ENCODE results near the gene FBXO27. TPM values are rescaled to one million over a fixed set of nuclear protein-coding genes. Genes with fewer than 3 reads are reported as not detected.

The FBXO27 gene
- total RNA-seq, 1 experiment from 2014 or later, result 16.4 TPM

DNA sequence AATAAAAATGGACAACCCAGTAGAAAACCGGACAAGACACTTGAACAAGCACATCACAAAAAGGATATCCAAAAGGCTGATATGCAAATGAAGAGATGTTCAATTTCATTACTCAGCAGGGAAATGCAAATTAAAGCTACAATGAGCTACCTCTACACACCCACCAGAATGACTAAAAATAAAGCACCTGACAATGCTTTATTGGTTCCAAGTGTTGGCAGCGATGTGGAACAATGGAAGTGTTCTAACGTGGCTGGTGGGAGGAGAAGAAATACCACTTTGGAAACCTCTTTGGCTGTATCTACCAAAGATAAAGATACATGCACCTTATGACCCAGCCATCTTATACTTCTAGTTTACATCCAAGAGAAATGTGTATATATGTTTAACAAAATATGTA lies 48.1 kb upstream of the FBXO27 start:
- no peaks in the 10 kb centered on the region for H3K27me3 ChIP-seq (ENCODE audit: insufficient read depth, low read length)
- RAD21 ChIA-PET (ENCODE audit: low non-redundant PET in 1 of 2, low total read pairs in 2 of 2, uncharacterized antibody in 2 of 2, unreplicated experiment in 2 of 2), result no interaction called here
- DNase-seq (ENCODE audit: low read depth, low spot score), result no peak
- ATAC-seq, result no peak
- peaks cover 15% of the 10 kb centered on the region; the same call in 1 of the 2 replicates for H3K79me2 ChIP-seq (ENCODE audit: insufficient read depth, low read length)
- no peak overlapping the region; the same call in 1 of the 2 replicates for H3K27ac ChIP-seq (ENCODE audit: low read depth, low read length)
- H3K4me1 ChIP-seq (ENCODE audit: control insufficient read depth in 1 of 2, insufficient read depth in 2 of 2, low read length in 2 of 2), result peaks cover 50 to 83% of the 10 kb centered on the region in 2 experiments
- no peaks in the 10 kb centered on the region for H3K9me3 ChIP-seq (ENCODE audit: control insufficient read depth in 1 of 2, insufficient read depth in 1 of 2, low read depth in 1 of 2, low read length in 2 of 2)
- no peaks in the 10 kb centered on the region for H3K36me3 ChIP-seq (ENCODE audit: control insufficient read depth in 1 of 2, insufficient read depth in 2 of 2, low read length in 2 of 2)
- BruUV-seq (replicated peaks), result no TSS peak
- CTCF ChIA-PET, result no interaction called here
- no peak overlapping the region for H3K9ac ChIP-seq (ENCODE audit: low read length)
- intact Hi-C loops (cut with micrococcal nuclease), result no loop called here
- H3K9me2 ChIP-seq (ENCODE audit: insufficient read depth), result no peaks in the 10 kb centered on the region
- TF ChIP-seq, protein P1, sequence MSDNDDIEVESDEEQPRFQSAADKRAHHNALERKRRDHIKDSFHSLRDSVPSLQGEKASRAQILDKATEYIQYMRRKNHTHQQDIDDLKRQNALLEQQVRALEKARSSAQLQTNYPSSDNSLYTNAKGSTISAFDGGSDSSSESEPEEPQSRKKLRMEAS (IDR thresholded peaks at IDR 0.05), result no peak
- TF ChIP-seq, protein P2, sequence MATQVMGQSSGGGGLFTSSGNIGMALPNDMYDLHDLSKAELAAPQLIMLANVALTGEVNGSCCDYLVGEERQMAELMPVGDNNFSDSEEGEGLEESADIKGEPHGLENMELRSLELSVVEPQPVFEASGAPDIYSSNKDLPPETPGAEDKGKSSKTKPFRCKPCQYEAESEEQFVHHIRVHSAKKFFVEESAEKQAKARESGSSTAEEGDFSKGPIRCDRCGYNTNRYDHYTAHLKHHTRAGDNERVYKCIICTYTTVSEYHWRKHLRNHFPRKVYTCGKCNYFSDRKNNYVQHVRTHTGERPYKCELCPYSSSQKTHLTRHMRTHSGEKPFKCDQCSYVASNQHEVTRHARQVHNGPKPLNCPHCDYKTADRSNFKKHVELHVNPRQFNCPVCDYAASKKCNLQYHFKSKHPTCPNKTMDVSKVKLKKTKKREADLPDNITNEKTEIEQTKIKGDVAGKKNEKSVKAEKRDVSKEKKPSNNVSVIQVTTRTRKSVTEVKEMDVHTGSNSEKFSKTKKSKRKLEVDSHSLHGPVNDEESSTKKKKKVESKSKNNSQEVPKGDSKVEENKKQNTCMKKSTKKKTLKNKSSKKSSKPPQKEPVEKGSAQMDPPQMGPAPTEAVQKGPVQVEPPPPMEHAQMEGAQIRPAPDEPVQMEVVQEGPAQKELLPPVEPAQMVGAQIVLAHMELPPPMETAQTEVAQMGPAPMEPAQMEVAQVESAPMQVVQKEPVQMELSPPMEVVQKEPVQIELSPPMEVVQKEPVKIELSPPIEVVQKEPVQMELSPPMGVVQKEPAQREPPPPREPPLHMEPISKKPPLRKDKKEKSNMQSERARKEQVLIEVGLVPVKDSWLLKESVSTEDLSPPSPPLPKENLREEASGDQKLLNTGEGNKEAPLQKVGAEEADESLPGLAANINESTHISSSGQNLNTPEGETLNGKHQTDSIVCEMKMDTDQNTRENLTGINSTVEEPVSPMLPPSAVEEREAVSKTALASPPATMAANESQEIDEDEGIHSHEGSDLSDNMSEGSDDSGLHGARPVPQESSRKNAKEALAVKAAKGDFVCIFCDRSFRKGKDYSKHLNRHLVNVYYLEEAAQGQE (IDR thresholded peaks at IDR 0.05; ENCODE audit: low read depth), result no peak
- TF ChIP-seq, protein P3, sequence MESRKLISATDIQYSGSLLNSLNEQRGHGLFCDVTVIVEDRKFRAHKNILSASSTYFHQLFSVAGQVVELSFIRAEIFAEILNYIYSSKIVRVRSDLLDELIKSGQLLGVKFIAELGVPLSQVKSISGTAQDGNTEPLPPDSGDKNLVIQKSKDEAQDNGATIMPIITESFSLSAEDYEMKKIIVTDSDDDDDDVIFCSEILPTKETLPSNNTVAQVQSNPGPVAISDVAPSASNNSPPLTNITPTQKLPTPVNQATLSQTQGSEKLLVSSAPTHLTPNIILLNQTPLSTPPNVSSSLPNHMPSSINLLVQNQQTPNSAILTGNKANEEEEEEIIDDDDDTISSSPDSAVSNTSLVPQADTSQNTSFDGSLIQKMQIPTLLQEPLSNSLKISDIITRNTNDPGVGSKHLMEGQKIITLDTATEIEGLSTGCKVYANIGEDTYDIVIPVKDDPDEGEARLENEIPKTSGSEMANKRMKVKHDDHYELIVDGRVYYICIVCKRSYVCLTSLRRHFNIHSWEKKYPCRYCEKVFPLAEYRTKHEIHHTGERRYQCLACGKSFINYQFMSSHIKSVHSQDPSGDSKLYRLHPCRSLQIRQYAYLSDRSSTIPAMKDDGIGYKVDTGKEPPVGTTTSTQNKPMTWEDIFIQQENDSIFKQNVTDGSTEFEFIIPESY (IDR thresholded peaks at IDR 0.05; ENCODE audit: extremely low read depth, insufficient replicate concordance, low read length), result no peak
- no peak for TF ChIP-seq POLR2A (IDR thresholded peaks at IDR 0.05; ENCODE audit: borderline replicate concordance, extremely low read depth, insufficient read depth, insufficient read length)
- TF ChIP-seq, protein P4, sequence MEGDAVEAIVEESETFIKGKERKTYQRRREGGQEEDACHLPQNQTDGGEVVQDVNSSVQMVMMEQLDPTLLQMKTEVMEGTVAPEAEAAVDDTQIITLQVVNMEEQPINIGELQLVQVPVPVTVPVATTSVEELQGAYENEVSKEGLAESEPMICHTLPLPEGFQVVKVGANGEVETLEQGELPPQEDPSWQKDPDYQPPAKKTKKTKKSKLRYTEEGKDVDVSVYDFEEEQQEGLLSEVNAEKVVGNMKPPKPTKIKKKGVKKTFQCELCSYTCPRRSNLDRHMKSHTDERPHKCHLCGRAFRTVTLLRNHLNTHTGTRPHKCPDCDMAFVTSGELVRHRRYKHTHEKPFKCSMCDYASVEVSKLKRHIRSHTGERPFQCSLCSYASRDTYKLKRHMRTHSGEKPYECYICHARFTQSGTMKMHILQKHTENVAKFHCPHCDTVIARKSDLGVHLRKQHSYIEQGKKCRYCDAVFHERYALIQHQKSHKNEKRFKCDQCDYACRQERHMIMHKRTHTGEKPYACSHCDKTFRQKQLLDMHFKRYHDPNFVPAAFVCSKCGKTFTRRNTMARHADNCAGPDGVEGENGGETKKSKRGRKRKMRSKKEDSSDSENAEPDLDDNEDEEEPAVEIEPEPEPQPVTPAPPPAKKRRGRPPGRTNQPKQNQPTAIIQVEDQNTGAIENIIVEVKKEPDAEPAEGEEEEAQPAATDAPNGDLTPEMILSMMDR (IDR thresholded peaks at IDR 0.05 in 2 of 3, conservative IDR thresholded peaks at IDR 0.05 in 1 of 3; ENCODE audit: borderline replicate concordance in 1 of 3, insufficient read depth in 1 of 3, low read depth in 2 of 3, low read length in 2 of 3), result no peak
- no peak for TF ChIP-seq RAD21 (IDR thresholded peaks at IDR 0.05; ENCODE audit: low read depth)
- no peak for TF ChIP-seq YY1 (IDR thresholded peaks at IDR 0.05; ENCODE audit: extremely low read depth, insufficient replicate concordance, low read depth, low read length)
- TF ChIP-seq FOSL1 (IDR thresholded peaks at IDR 0.05; ENCODE audit: low read depth), result no peak
- TF ChIP-seq JUND (IDR thresholded peaks at IDR 0.05), result no peak
- TF ChIP-seq, protein P5, sequence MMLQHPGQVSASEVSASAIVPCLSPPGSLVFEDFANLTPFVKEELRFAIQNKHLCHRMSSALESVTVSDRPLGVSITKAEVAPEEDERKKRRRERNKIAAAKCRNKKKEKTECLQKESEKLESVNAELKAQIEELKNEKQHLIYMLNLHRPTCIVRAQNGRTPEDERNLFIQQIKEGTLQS (IDR thresholded peaks at IDR 0.05), result no peak
- TF ChIP-seq TCF7L2 (IDR thresholded peaks at IDR 0.05; ENCODE audit: borderline replicate concordance, extremely low read depth, insufficient read depth, insufficient read length), result no peak
- no peak for TF ChIP-seq SRF (IDR thresholded peaks at IDR 0.05; ENCODE audit: low read depth)
- no peak for TF ChIP-seq POLR2AphosphoS5 (IDR thresholded peaks at IDR 0.05; ENCODE audit: low read depth, low read length)
- TF ChIP-seq CBX3 (IDR thresholded peaks at IDR 0.05; ENCODE audit: low read depth), result no peak
- TF ChIP-seq EGR1 (IDR thresholded peaks at IDR 0.05; ENCODE audit: low read depth), result no peak
- no peak for TF ChIP-seq CEBPB (IDR thresholded peaks at IDR 0.05; ENCODE audit: low read depth)
- H3K4me2 ChIP-seq (ENCODE audit: low read length), result peak overlapping the region; percentile 24
- no peaks in the 10 kb centered on the region for H4K20me1 ChIP-seq (ENCODE audit: insufficient read depth)
- H3K4me3 ChIP-seq (replicated peaks in 1 of 2; ENCODE audit: low read depth in 1 of 2, low read length in 2 of 2), result no peak overlapping the region
- no peak overlapping the region for H2AFZ ChIP-seq (ENCODE audit: low read depth, low read length, poor library complexity, severe bottlenecking)
- POLR2A ChIA-PET, result interaction anchor here (1.7 kb wide), 1 partner anchor 355 kb away, joined by 4 read pairs; the partner anchor contains the start of gene RPS16
